ENCODE results near the gene TLCD3A.
"Not testable (repeated sequence)": the region's sequence is repeated elsewhere in the genome, so short reads cannot be mapped to it uniquely, and the experiment has no call there.

Gene TLCD3A

DNA sequence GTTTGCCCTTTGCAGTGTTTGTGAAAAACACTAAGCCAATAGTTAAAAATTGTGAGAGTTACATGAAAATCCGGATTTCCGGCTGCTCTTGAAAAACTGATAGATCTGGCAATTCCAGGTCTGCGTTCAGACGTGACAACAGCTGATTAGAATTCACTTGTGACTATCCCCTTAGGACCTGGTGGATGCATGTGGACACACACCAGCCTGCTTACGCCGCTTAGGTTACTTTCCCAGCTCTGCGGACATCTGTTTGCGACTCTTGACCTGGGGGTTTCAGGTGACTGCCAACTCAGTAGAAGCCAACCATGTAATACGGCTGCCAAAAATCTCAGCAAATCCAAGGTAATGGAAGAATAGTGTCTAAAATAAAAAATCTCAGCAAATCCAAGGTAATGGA is 42.0 kb upstream of the TLCD3A start:
- TF ChIP-seq ZFX (IDR thresholded peaks at IDR 0.05; ENCODE audit: borderline replicate concordance), result no peak
- no peak for TF ChIP-seq CTCF (IDR thresholded peaks at IDR 0.05)
- H3K27ac ChIP-seq, result no peak overlapping the region

DNA sequence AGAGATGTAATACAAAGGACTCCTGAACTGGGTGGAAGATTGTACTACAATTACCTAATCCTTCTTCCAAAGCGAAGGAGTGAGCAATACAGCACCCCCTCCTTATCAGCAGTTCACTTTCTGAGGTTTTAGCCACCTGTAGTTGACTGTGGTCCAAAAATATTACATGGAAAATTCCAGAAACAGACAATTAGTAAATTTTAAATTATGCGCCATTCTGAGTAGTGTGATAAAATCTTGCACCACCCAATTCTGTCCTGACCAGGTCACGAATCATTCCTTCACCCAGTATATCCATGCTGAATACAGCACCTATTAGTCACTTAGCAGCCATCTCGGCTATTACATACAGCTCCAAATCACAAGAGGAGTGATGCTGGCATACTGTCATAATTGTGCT is 41.0 kb upstream of the TLCD3A start:
- no peak overlapping the region for H3K27ac ChIP-seq
- TF ChIP-seq CTCF (IDR thresholded peaks at IDR 0.05) (no peak), ZFX (IDR thresholded peaks at IDR 0.05; ENCODE audit: borderline replicate concordance) (no peak)

DNA sequence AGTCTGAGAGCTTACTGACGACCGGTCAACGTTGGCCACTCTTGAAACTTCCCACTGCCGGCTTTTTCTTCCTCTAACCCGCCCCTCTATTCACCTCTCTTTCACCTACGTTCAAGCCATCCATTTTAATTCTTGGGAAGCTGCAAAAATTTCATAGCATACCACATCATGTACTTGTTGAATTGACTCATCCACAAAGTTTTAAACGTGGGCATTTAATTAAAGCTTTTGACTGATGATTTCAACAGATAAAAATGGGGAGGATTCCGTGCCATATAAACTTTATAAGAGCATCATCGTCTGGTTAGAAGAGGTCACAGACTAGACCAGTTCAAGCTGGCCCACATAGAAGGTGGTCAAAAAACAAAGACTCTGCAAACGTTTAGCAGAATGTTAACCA is 40.3 kb upstream of the TLCD3A start:
- no peak overlapping the region for H3K27ac ChIP-seq
- TF ChIP-seq ZFX (IDR thresholded peaks at IDR 0.05; ENCODE audit: borderline replicate concordance) (no peak), CTCF (IDR thresholded peaks at IDR 0.05) (no peak)

- no peak overlapping the region for H3K27ac ChIP-seq
- TF ChIP-seq ZFX (IDR thresholded peaks at IDR 0.05; ENCODE audit: borderline replicate concordance) (no peak), CTCF (IDR thresholded peaks at IDR 0.05) (no peak)
Observed at GRCh38 chr17:693791-694638, 38.4 kb upstream of the TLCD3A start.

- no peak for TF ChIP-seq ZFX (IDR thresholded peaks at IDR 0.05; ENCODE audit: borderline replicate concordance)
- TF ChIP-seq CTCF (IDR thresholded peaks at IDR 0.05), result no peak
- no peak overlapping the region for H3K27ac ChIP-seq
Observed at GRCh38 chr17:696369-696768, 36.0 kb upstream of the TLCD3A start.

GRCh38 chr17:697682-698081 is 34.7 kb upstream of the TLCD3A start:
- H3K27ac ChIP-seq, result no peak overlapping the region

GRCh38 chr17:698096-698495 is 34.3 kb upstream of the TLCD3A start:
- H3K27ac ChIP-seq, result not testable (repeated sequence)

More at GRCh38 chr17:697682-698081, 34.7 kb upstream of the TLCD3A start:
- no peak for TF ChIP-seq CTCF (IDR thresholded peaks at IDR 0.05)
- TF ChIP-seq ZFX (IDR thresholded peaks at IDR 0.05; ENCODE audit: borderline replicate concordance), result no peak

DNA sequence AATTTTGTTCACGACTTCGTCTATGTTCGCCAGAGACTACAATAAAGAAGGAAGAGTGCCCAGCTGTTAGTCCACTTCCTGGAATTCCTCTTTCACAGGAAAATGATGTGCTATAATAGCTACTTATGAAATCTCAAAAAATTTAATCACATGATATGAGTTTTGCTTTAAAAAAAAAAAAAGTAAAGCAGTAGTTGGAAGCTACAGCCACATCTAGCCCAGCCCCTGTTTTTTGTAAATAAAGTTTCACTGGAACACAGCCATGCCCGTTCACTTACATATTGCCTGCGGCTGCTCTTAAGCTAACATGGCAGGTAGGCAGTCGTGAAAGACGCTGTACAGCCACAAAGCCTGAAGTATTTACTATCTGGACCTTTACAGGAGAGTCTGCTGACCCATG is 33.1 kb upstream of the TLCD3A start:
- TF ChIP-seq ZFX (IDR thresholded peaks at IDR 0.05; ENCODE audit: borderline replicate concordance) (no peak), CTCF (IDR thresholded peaks at IDR 0.05) (no peak)
- H3K27ac ChIP-seq, result peak overlapping the region; percentile 58
